ENCODE data around the gene ZC3H18.

GRCh38 chr16:88672776-88673175, 102.6 kb downstream of the ZC3H18 start:
- TF ChIP-seq CTCF (IDR thresholded peaks at IDR 0.05; ENCODE audit: low read depth, low read length, poor library complexity, severe bottlenecking) (no peak), EZH2phosphoT487 (IDR thresholded peaks at IDR 0.05; ENCODE audit: borderline replicate concordance, low read length) (no peak)
